ENCODE data around the gene PRSS57. TPM values are rescaled to one million over a fixed set of nuclear protein-coding genes. Genes with fewer than 3 reads are reported as not detected.
A peak's percentile ranks its signal among the peaks of the same experiment; 100 is the strongest.

The PRSS57 gene
- total and polyA plus RNA-seq, 2 of the 13 experiments (the other 11 are each of a cell fraction or from before 2014, with no cell fraction given), result 0.12 TPM; not detected in 1

DNA sequence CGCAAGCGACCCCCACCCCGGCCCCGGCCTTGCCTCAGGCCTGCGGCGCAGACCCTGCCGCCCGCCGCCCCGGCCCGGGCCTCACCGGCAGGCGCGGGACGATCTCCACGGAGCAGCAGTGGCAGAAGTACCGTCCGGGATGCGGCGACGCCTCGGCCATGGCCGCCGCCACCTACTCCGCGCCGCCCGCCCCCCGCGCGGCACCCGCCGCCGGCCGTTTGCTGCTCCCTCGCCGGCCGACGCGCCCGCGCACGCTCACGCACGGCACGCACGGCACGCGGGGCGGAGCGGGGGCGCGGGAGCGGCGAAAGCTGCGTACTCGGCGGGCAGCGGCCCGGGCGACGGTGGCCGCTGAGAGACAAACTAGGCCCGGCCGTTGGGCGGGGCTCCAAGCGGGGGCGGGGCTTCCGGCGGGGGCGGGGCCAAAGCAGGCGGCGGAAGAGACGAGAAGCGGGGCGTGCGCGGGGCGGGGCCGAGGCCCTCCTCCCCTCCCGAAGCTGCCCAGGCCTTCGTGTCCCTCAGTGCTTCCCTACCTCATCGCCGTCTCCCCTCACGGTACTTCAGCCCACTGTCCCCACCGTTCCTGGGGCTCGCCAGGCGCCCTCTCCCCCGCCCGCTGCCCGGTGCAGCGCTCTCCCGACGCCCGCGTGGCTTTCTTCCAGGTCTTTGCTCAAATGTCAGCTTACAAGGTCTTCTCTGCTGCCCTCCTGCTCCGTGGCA lies 32.1 kb downstream of the PRSS57 start, which contains the start of gene RNF126 (continued):
- TF ChIP-seq ZSCAN25 (CRISPR knock-in tag; IDR thresholded peaks at IDR 0.05) (no peak), RNF2 (conservative IDR thresholded peaks at IDR 0.05; ENCODE audit: low read depth) (no peak; the same call in 1 of the 2 replicates), FOXP1 (IDR thresholded peaks at IDR 0.05) (no peak), FOXP1 (CRISPR knock-in tag; IDR thresholded peaks at IDR 0.05) (no peak), ZKSCAN1 (IDR thresholded peaks at IDR 0.05; ENCODE audit: low read length) (no peak), ZNF251 (CRISPR knock-in tag; IDR thresholded peaks at IDR 0.05) (no peak), CBFB (CRISPR knock-in tag; IDR thresholded peaks at IDR 0.05) (no peak), ZNF619 (CRISPR knock-in tag; IDR thresholded peaks at IDR 0.05) (no peak), POLR2A (IDR thresholded peaks at IDR 0.05; ENCODE audit: insufficient read depth in 1 of 2, low read depth in 2 of 2, low read length in 2 of 2) (peak; percentile 72 to 78), ISL2 (CRISPR knock-in tag; IDR thresholded peaks at IDR 0.05) (no peak), ATF7-NPFF (CRISPR knock-in tag; IDR thresholded peaks at IDR 0.05; ENCODE audit: low read depth) (peak; percentile 59; the same call in 1 of the 2 replicates), ZFY (CRISPR knock-in tag; IDR thresholded peaks at IDR 0.05) (peak; percentile 61), ATRX (CRISPR knock-in tag; IDR thresholded peaks at IDR 0.05; ENCODE audit: borderline replicate concordance) (no peak), ZNF660 (CRISPR knock-in tag; IDR thresholded peaks at IDR 0.05; ENCODE audit: borderline replicate concordance, low read depth) (no peak), IKZF4 (CRISPR knock-in tag; IDR thresholded peaks at IDR 0.05; ENCODE audit: borderline replicate concordance, low read depth, not compliant biosample characterization) (no peak), DR1 (CRISPR knock-in tag; IDR thresholded peaks at IDR 0.05) (0 out of 2 replicates have a peak, but pooled peaks have one; percentile 52), MIER3 (CRISPR knock-in tag; IDR thresholded peaks at IDR 0.05; ENCODE audit: borderline replicate concordance) (no peak), U2AF2 (IDR thresholded peaks at IDR 0.05; ENCODE audit: low read depth, low read length) (no peak), TCF7L2 (IDR thresholded peaks at IDR 0.05; ENCODE audit: low read depth, low read length) (no peak), FOXK1 (CRISPR knock-in tag; IDR thresholded peaks at IDR 0.05; ENCODE audit: borderline replicate concordance, low read depth) (no peak), ZNF20 (CRISPR knock-in tag; IDR thresholded peaks at IDR 0.05) (no peak), GABPB1 (CRISPR knock-in tag; IDR thresholded peaks at IDR 0.05) (peak; percentile 84), NFKB2 (CRISPR knock-in tag; IDR thresholded peaks at IDR 0.05; ENCODE audit: borderline replicate concordance) (no peak), ZNF672 (CRISPR knock-in tag; IDR thresholded peaks at IDR 0.05) (peak; percentile 92)
- TF ChIP-seq, protein P1, sequence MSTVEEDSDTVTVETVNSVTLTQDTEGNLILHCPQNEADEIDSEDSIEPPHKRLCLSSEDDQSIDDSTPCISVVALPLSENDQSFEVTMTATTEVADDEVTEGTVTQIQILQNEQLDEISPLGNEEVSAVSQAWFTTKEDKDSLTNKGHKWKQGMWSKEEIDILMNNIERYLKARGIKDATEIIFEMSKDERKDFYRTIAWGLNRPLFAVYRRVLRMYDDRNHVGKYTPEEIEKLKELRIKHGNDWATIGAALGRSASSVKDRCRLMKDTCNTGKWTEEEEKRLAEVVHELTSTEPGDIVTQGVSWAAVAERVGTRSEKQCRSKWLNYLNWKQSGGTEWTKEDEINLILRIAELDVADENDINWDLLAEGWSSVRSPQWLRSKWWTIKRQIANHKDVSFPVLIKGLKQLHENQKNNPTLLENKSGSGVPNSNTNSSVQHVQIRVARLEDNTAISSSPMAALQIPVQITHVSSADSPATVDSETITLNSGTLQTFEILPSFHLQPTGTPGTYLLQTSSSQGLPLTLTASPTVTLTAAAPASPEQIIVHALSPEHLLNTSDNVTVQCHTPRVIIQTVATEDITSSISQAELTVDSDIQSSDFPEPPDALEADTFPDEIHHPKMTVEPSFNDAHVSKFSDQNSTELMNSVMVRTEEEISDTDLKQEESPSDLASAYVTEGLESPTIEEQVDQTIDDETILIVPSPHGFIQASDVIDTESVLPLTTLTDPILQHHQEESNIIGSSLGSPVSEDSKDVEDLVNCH (CRISPR knock-in tag; IDR thresholded peaks at IDR 0.05), result no peak
- TF ChIP-seq, protein P2, sequence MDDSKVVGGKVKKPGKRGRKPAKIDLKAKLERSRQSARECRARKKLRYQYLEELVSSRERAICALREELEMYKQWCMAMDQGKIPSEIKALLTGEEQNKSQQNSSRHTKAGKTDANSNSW (CRISPR knock-in tag; IDR thresholded peaks at IDR 0.05; ENCODE audit: borderline replicate concordance), result no peak
- TF ChIP-seq, protein P3, sequence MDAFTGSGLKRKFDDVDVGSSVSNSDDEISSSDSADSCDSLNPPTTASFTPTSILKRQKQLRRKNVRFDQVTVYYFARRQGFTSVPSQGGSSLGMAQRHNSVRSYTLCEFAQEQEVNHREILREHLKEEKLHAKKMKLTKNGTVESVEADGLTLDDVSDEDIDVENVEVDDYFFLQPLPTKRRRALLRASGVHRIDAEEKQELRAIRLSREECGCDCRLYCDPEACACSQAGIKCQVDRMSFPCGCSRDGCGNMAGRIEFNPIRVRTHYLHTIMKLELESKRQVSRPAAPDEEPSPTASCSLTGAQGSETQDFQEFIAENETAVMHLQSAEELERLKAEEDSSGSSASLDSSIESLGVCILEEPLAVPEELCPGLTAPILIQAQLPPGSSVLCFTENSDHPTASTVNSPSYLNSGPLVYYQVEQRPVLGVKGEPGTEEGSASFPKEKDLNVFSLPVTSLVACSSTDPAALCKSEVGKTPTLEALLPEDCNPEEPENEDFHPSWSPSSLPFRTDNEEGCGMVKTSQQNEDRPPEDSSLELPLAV (CRISPR knock-in tag; conservative IDR thresholded peaks at IDR 0.05; ENCODE audit: low read depth), result 0 out of 2 replicates have a peak, but pooled peaks have one; percentile 57

Data from HepG2 (cell line).